HT-29 (cell line): ENCODE measurements around the gene MAP2. TPM values are rescaled to one million over a fixed set of nuclear protein-coding genes. Genes with fewer than 3 reads are reported as not detected.
"Not testable (repeated sequence)": the region's sequence is repeated elsewhere in the genome, so short reads cannot be mapped to it uniquely, and the experiment has no call there.

ENCODE experiments used
- DNase-seq: peaks from one replicate; pipeline ENCODE4 v3.0.0-alpha.2; 2015; ENCODE audit warnings: low spot score
- total RNA-seq: library from RNA; depleted of rRNA; stranded (reverse); fragments of >200 nt; shearing (Covaris generic); gene quantifications from 2 replicates; pipeline ENCODE4 v1.2.3, GENCODE V29; 2014

MAP2 gene
- total RNA-seq, 1 experiment from 2014 or later: 1.4 TPM

DNA sequence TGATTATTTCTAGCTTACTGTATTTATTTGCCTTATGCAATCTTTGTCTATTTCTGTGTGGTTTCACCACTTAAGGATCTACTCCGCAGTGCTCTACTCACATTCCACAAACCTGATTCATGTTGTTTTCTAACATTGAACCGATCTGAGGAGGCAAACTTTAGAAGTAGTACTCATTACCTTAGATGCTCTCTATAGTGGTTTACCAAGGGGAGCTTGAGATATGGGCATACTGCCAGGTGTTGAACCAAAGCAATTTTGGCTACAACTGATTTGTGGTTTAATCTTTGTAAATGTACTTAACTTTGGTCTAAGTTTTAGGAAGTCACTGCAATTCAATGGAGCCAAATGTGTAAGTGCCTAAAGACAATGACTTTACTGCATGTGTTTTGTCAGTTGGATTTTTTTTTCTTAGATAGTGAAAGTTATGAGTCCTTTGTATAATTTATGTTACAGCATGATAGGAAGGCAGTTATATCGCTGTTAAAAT is 50.1 kb downstream of the MAP2 start:
- peak; percentile 44 for DNase-seq

DNA sequence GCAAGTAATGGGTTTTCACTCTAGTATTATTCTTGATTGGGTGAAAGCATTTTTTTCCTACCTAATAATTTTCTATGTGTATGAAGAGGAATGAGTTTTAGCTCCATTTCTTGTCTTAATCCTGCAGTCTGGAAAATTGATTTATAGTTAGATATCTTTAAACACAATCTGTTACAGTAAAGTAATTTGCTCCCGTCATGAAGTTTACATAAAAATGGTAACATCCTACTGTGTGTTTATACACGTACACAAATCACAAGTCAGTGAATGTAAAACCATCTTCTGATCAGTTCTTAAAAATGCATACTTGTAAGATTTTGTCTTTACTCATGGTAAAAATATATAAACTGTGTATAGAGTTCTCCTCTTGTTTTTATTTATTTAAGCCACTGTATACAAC is 51.1 kb downstream of the MAP2 start:
- no peak for DNase-seq

DNA sequence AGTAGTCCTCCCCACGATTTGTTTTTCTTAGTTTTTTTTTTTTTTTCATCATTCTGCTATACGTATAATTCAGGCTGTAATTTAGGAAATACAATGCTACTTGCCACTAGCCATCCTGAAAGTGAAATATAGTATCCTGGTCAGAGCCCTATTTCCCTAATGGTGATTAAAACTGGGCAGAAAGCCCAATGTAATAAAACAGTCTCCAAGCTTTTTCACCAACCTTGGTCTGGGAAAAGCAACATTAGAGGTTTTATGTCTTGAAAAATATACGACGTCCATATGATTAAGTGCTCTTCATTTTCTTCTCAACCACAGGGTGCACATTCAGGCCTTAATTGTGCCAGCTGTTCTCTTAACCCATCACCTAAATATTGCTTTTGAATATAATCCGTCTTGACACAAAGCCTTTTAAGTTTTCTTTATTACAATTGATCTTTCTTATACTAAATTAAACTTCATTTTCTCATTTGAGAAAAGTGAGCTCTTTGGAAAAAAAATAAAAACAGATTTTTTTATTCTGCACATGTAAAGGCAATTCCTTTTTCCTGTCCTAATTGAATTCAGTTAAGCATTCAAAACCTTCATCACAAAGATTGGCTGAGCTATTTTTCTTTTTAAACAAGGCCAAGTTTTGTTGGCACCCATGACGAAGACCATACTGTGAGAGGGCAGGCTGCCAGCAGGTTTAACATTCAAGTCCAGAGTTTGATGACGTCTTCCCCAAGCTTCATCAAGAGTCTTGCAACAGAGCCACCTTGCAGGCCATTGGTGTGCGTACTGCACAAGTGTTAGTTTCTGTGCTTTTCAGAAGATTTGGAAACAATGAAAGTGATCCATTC is 52.7 kb downstream of the MAP2 start:
- DNase-seq: peak; percentile 46

DNA sequence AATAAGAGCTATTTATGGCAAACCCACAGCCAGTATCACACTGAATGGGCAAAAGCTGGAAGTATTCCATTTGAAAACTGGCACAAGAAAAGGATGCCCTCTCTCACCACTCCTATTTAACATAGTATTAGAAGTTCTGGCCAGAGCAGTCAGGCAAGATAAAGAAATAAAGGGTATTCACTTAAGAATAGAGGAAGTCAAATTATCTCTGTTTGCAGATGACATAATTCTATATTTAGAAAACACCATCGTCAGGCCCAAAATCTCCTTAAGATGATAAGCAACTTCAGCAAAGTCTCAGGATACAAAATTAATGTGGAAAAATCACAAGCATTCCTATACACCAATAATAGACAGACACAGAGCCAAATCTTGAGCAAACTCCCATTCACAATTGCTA is 68.4 kb downstream of the MAP2 start:
- not testable (repeated sequence) for DNase-seq

DNA sequence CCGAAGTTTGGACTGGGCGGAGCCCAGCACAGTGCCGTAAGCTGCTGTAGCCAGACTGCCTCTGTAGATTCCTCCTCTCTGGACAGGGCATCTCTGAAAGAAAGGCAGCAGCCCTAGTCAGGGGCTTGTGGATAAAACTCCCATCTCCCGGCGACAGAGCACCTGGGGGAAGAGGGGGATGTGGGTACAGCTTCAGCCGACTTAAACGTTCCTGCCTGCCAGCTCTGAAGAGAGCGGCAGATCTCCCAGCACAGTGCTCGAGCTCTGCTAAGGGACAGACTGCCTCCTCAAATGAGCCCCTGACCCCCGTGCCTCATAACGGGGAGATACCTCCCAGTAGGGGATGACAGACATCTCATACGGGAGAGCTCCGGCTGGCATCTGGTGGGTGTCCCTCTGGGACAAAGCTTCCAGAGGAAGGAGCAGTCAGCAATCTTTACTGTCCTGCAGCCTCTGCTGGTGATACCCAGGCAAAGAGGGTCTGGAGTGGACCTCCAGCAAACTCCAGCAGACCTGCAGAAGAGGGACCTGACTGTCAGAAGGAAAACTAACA is 71.3 kb downstream of the MAP2 start:
- not testable (repeated sequence) for DNase-seq

DNA sequence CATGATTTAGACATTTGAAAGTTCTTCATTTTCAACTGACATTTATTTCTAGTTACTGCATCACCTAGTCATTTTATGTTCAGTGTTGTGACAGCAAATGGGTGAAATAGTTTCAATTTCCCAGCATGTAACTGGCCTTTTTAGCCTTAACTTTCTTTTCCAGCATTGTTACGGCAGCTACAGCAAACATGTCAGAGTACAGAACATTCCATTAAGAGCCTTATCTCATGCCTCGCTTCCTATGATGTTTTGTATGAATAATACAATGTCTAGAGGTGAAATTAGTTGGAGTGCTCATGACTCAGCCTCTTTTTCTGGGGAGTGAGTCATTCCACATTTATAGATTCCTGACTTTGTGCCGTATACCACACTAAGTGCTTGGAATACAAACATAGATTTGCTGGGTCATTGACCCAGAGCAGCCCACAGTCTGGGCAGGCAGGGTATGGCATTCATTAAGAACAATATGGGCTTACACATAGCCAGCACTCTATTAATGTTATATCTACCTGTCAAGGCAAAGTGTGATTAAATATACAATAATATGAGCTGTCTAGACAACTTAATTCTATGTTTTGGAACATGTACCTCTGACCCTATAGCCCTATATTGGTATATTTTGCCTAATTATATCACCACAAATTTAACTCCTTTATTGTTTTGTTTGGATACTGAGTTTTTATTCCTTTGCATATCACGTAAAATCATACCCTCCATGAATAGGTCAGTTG is 72.2 kb downstream of the MAP2 start:
- DNase-seq: peak; percentile 88

DNA sequence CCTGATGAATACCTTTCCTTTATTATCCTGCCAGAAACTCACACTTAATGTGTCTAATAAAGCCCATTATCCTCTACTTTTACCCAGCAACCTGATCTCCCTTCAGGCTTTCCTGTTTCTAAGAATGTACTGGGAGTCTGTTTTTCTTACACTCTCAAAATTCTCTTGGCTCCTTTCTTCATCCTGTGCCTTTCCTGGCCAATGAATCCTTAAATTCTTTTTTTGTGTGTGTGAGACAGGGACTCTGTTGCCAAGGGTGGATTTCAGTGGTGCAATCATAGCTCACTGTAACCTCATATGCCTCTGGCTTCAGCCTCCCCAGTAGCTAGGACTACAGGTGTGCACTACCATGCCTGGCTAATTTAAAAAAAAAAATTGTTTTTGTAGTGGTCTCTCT is 72.7 kb downstream of the MAP2 start:
- no peak for DNase-seq

DNA sequence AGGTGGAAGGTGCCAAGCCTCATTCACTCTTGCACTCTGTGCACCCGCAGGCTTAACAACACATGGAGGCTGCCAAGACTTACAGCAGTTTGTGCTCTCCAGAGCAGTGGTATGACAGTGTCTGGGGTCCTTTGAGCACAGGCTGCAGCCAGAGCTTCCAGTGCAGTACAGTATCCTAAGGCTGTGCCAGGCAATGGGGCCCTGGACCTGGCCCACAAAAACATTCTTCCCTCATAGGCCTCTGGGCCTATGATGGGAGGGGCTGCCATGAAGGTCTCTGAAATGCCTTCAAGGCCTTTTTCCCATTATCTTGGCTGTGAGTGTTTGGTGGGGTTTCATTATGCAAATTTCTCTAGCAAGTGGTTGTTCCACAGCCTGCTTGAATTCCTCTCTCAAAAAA is 74.8 kb downstream of the MAP2 start:
- no peak for DNase-seq

DNA sequence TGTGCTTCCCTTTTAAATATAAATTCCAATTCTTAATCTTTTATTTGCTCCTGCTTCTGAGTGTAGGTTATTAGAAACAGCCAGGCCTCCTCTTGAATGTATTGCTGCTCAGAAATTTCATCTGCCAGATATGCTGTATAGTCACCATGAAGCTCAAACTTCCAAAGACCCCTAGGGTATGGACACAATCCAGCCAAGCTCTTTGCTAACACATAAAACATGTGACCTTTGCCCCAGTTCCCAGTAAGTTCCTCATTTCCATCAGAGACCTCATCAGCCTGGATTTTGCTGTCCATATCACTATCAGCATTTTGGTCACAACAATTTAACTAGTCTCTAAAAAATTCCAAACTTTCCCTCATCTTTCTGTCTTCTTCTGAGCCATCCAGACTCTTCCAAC is 75.2 kb downstream of the MAP2 start:
- DNase-seq: no peak

DNA sequence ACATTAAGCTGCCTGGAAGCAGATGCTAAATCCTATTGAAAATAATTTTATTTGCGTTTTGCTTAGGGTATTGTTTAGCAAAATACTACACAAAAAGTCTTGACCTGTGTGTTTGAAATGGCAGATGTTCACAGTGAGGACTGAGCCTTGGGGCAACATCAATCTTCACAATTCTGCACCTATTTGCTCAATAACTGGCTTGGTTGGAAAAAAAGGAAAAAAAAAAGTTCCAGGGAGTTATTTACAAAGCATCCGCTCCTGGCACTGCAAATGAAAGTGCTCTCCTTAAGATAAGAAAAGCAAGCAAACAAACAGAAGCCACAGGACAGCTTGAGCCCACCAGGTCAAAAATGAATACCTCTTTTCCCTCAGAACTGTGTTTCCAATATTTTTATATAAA is 77.7 kb downstream of the MAP2 start:
- no peak for DNase-seq

DNA sequence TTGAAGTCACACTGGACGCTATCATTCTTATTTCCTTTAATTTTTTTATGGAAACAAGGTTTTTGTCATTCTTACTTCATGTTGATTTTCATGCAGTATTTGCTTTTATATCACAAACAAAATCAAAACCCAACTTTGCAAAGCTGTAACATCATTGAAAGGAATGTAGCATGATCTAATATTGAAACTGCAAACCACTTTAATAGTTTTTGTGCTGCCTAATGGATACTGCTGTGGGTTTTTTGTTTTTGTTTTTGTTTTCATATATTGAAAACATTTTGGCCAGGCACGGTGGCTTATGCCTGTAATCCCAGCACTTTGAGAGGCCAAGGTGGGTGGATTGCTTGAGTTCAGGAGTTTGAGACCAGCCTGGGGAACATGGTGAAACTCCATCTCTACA is 81.6 kb downstream of the MAP2 start:
- no peak for DNase-seq

DNA sequence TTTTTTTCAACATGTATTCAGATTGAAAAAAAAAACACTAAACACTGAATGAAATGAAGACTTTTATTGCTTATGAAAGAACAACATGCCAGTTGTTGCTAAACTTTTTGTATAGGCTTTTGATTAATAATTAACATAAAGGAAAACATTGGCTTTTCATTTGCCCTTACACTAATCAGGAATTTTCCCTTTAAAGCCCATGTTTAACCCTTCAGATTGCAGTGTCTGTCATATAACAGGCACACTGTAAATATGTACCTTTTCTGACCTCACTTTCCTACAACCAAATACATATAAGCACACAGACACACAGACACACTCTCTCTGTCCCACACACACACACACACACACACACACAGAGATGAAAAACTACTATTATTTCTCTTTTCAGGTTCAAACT is 84.4 kb downstream of the MAP2 start:
- DNase-seq: peak; percentile 30

DNA sequence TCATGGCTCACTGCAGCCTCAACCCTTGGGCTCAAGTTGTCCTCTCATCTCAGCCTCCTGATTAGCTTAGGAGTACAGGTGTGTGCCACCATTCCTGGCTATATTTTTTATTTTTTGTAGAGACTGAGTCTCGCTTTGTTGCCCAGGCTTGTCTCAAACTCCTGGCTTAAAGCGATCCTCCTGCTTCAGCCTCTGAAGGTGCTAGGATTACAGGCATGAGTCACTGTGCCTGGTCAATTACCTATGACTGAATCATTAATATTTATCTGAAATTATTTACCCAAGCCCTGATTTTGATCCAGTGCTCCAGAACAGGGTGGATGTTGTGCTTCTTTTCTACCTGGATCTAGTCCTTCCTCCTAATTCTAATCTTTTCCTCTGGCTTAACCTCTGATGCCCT is 87.8 kb downstream of the MAP2 start:
- DNase-seq: no peak

DNA sequence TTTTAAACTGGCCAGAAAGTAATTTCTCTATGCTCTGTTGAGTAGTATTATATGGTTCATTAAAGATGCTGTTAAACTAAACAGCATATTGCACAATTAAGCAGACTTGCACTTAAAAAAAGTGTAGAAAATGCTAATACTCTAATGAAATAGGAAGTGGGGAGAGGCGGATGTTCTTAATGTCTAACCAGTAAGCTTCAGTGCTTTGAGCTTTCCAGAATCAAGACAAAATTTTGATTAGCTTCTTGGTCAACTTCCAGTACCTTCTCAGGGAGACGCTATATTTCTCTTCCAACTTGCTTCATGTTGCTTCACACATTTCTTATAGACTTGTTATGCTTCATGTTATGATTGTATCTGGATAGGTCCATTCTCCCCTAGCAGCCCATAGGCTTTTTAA is 89.1 kb downstream of the MAP2 start:
- DNase-seq: no peak

DNA sequence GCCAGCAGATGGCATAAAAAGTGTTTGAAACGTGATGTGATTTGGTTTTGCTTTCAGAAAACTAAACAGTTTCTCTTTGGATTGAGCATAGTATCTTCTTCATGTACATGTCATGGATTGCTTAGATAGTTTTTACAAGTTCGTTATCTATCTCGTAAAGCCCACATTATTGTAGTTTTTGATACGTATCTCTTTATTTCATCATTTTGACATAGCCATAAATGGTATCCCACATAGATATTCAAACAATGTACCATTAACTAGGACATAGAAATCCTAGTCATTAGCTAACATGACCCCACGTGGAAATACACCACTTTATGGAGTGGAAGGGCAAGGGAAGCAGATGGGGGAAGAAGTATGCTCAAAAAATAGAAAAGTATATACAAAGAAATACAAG is 93.6 kb downstream of the MAP2 start:
- no peak for DNase-seq

DNA sequence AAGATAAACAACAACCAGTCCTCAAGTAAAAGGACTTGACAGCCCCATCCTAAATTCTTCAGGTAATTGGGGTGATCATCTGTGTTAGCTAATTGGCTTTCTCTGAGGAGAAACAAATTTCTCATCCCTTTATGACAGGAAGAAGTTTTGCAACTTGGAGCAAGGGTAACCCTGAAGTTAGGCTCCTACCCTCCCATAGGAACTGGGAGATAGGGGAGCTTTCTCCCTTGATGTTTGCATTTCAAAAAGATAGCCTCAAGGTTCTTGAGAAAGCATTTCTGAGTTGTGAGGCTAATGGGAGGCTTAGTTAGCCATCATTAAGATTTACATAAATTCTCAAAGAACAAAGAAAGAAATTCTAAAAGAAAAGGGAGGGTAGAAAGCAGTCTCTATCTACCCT is 95.4 kb downstream of the MAP2 start:
- no peak for DNase-seq

DNA sequence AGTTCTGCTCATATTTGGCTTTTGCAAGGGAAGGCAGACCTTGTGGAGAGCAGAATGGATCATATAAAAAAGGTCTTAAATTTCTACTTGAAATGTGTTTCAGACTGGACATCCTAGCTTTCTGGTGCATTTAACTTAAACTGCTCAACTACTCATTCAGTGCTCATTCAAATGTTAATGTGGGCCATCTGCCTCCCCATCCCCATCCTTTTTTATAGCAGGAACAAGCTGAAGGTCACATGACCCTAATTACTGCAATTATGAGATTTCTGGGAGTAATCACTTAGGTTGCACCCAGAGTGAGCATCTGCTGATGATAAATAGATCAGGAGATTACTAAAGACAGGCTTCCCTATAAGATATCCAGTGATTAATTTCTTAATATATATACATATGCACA is 96.1 kb downstream of the MAP2 start:
- no peak for DNase-seq

DNA sequence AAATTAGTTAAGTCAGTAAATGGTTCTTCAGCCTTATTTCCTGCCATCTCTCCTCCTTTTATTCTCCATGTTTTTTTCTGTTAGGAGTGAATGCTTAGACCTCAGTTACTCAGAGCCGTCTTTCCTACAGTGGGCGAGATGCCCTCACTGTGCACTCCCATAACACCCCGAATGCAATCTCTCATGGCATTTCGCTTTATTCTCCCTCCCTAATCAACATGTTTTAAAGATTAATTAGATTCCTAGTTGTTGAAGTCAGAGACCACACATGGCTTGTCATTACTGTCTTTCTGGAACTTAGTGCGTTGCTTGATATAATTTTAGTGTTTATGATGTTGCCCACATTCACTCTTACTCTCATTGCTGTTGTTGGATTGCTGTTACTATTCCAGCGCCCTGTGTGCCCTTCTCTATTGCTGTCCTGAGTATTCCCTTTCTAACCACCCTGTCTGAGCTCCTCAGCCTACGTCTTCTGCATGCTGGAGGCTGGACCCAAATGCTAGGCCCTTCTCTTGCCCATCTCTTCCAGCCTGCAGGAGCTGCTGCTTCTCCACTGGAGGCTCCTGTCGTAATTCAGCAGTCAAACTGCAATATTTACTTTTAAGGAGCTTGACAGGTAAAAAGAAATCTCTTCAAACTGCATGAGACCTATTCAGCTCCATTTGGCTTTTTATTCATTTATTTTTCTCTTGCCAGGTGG is 99.3 kb downstream of the MAP2 start:
- DNase-seq: no peak

DNA sequence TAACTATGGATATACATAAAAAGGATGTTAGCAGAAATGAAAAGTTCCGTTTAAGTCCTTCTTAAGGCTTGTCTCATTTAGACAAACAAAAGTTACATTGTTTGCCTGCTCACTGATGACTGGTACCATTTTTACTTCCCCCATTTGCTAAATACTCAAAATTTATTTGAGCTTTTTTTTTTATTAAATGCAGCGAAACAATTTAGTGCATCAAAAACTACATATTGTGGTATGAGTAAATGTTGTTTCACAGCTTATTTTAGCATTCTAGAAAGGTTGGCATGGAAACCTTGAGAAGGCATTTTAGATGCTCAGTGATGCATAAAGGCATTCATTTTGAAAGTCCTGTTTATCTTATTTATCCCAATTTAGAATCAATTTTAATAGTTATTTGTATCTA is 100.0 kb downstream of the MAP2 start:
- no peak for DNase-seq

DNA sequence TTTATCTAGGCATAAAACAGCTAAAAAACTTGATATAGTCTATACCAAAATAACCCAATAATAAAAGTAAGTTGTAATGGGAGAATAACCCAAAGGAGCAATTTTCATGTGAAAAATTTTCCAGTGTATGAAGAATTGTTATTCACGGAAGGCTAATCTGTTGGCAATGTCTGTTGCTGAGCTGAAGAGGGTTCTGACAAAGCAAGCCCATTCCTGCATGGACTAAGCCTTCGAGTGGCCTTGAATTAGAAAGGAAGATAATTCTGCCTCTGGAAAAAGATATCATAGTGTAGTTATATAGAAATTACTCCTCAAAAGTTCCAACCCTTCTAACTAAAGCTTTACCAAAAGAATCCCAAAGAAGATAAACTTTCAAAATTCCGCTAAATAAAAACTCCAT is 101.5 kb downstream of the MAP2 start:
- DNase-seq: no peak

DNA sequence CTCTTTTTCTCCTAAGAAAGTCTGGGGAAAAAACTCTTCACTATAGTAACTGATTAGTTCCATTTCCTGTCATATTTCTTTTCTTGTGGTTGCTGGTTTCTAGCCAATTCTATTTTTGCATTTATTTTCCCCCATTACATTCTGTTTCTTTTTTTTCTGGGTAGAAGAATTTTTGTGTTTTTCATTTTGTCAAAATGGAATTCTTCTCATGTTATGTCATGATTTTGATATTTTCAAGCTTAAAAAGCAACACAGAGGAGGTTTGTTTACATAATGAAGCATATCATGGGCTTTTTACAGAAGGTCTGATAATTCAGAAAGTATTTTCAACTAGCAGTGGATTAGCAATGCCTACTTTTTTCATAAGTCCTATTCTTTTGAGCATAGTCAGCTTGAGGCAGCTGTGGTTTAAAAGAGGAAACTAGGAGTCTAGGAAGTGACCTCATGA is 102.0 kb downstream of the MAP2 start:
- no peak for DNase-seq

DNA sequence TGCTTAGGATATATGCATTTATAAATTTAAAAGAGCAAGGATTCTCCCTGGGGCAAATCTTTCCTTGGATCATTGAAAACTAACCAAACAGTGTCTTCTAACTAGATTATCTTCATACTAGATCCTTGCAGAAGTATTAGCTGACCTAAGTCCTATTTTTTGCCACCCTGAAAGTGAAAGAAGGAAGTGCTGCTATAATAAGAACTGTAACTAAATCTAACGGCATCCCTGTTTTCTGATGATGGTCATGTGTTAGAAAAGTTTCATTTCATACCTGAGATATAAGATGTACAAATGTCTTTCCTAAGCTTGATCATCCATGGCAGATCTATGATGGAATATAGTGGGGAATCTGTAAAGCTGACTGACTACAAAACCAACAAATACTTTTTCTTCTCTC is 102.7 kb downstream of the MAP2 start:
- DNase-seq: peak; percentile 10
